Cardiac muscle cell (in vitro differentiated cells and primary cell): ENCODE results near the gene CNOT11. TPM values are rescaled to one million over a fixed set of nuclear protein-coding genes. Genes with fewer than 3 reads are reported as not detected.
A peak's percentile ranks its signal among the peaks of the same experiment; 100 is the strongest.

Source experiments
- DNase-seq, 2 donors: peaks; one replicate each; pipeline versions ENCODE4 v3.0.0 to v3.0.0-alpha.2; 2010 to 2017; ENCODE audit warnings: low read depth in 1 of 2, low spot score in 1 of 2
- H3K27ac ChIP-seq: fragments of 200-600 bp; sonication (generic); 2 replicates; pipeline ENCODE4 v1.5.1; 2016
- H3K27me3 ChIP-seq: fragments of 200-600 bp; sonication (generic); 2 replicates; pipeline ENCODE4 v1.6.0; 2016; ENCODE audit warnings: control low read depth
- H3K36me3 ChIP-seq: fragments of 200-600 bp; sonication (generic); 2 replicates; pipeline ENCODE4 v1.5.1; 2016; ENCODE audit warnings: control low read depth
- H3K4me1 ChIP-seq: fragments of 200-600 bp; sonication (generic); 2 replicates; pipeline ENCODE4 v1.8.1; 2017; ENCODE audit warnings: low read depth, mild to moderate bottlenecking, mixed run types
- H3K4me3 ChIP-seq: fragments of 200-600 bp; sonication (generic); 2 replicates; pipeline ENCODE4 v1.5.1; 2016; ENCODE audit warnings: mild to moderate bottlenecking
- H3K9me3 ChIP-seq: fragments of 200-600 bp; sonication (generic); 2 replicates; pipeline ENCODE4 v1.5.1; 2017; ENCODE audit warnings: low read depth, mild to moderate bottlenecking, control low read depth
- CTCF ChIP-seq: IDR thresholded peaks from 2 replicates; pipeline ENCODE4 v1.5.1; 2012; ENCODE audit warnings: low read depth, mild to moderate bottlenecking, low read length
- polyA plus RNA-seq: library from polyadenylated mRNA; unstranded; fragments of >200 nt; fragmentation: Nextera tagmentation; extraction: Ambion mirVana; gene quantifications from 2 replicates; pipeline ENCODE4 v1.2.1, GENCODE V29; 2016
- total RNA-seq: library from RNA; depleted of rRNA; stranded (reverse); fragments of >200 nt; gene quantifications from 2 replicates; pipeline ENCODE4 v1.2.3, GENCODE V29; 2016

The CNOT11 gene
- total and polyA plus RNA-seq, 2 experiments from 2014 or later, result 51.4 to 78.0 TPM

DNA sequence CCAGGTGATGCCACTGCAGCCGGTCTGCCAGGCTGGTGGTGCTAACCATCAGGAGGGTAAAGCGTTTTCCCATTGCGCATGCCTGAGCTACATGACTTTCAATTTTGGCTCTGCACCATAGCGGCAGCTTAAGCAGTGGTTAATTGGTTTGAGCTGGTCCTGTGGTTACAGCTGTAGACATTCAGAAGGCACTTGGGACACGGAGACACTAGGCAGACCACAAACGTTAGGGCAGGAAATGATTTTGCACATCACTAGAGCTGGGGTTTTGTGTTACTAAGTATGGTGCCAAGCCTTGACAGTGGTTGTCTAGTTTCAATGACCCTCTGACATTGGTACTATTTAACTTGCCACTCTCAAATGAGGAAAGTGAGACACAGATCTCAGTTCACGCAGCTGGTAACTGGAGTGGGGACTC is 28.9 kb upstream of the CNOT11 start:
- no peak overlapping the region for H3K27ac ChIP-seq
- H3K27me3 ChIP-seq, result no peaks in the 10 kb centered on the region
- no peaks in the 10 kb centered on the region for H3K4me1 ChIP-seq
- DNase-seq, result no peak
- no peak for TF ChIP-seq CTCF
- H3K36me3 ChIP-seq, result no peaks in the 10 kb centered on the region
- H3K9me3 ChIP-seq, result no peaks in the 10 kb centered on the region
- H3K4me3 ChIP-seq, result no peak overlapping the region

DNA sequence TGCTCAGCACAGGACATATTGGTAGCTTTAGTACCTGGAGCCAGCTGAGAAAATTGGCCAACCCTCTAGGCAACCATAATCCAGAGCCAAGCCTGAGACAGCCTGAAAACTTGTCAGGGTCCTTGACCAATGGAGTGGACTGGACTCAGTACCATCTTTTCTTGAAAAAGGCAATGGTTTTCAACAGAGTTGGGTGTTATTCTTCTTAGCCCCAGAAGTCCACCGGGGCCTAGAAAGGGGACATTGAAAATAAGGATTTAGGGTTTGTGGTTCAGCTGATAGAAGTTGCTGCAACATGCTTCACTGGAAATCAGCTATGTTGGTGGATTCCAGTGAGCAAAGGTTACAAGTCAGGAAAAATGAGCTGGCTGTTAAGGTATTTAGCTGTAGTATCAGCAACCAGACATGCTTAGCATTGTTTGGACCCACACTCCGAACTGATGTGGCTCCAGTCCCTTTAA is 22.1 kb upstream of the CNOT11 start:
- no peaks in the 10 kb centered on the region for H3K4me1 ChIP-seq
- peak overlapping the region; percentile 47 for H3K27ac ChIP-seq
- peak in 1 of 2 donors; percentile 9 for DNase-seq
- no peak for TF ChIP-seq CTCF
- H3K9me3 ChIP-seq, result no peaks in the 10 kb centered on the region
- H3K27me3 ChIP-seq, result no peaks in the 10 kb centered on the region
- no peak overlapping the region for H3K4me3 ChIP-seq
- H3K36me3 ChIP-seq, result no peaks in the 10 kb centered on the region

DNA sequence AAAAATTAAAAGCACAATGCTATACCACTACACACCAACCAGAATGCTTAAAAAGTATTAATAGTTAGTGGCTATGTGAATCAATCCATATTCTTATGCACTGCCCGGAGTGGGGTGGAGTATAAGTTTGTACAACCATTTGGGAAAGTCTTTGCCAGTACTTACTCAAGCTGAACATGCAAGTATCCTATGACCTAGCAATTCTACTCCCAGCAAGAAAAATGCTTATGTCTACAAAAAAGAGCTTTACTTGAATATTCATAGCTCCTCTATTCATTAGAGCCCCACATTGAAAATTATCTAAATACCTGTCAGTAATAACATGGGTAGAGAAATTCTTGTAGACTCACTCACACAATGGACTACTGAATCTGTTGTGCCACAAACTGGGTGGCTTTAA is 21.4 kb upstream of the CNOT11 start:
- no peak for DNase-seq

DNA sequence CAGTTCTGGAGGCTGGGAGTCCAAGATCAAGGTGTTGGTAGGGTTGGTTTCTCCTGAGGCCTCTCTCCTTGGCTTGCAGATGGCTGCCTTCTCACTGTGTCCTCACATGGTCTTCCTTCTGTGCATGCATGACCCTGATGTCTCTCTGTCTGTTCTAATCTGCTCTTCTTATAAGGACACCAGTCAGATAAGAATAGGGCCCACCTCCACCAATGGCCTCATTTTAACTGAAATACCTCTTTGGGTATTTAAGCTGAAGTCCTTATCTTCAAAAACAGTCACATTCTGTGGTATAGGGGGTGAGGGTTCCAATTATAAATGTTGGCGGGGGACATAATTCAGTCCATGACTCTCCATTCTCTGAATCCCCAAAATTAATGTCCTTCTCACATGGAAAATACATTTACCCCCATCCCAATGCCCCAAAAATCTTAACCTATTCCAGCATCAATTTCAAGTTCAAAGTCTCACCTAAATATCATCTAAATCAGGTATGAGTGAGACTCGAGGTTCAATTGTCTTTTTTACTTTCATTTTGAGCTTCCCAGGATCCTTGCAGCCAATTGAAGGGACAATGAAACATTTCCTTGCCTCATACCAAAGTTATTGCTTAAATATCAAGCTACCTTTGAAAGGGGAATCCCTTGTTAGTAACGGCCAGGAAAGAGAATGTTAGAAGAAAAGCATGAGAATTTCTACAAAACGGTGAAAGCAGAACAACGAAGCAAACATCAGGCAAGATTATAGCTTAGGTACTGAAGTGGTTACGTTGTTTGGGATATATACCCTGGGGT is 20.6 kb upstream of the CNOT11 start:
- Histone ChIP-seq H3K4me1 (no peaks in the 10 kb centered on the region), H3K27ac (no peak overlapping the region), H3K36me3 (no peaks in the 10 kb centered on the region), H3K4me3 (no peak overlapping the region), H3K9me3 (no peaks in the 10 kb centered on the region), H3K27me3 (no peaks in the 10 kb centered on the region)
- no peak for DNase-seq
- TF ChIP-seq CTCF, result no peak

More for the DNA sequence above, 21.4 kb upstream of the CNOT11 start:
- no peak overlapping the region for H3K27ac ChIP-seq
- TF ChIP-seq CTCF, result no peak
- no peaks in the 10 kb centered on the region for H3K9me3 ChIP-seq
- no peaks in the 10 kb centered on the region for H3K36me3 ChIP-seq
- no peaks in the 10 kb centered on the region for H3K27me3 ChIP-seq
- H3K4me1 ChIP-seq, result no peaks in the 10 kb centered on the region
- H3K4me3 ChIP-seq, result no peak overlapping the region

DNA sequence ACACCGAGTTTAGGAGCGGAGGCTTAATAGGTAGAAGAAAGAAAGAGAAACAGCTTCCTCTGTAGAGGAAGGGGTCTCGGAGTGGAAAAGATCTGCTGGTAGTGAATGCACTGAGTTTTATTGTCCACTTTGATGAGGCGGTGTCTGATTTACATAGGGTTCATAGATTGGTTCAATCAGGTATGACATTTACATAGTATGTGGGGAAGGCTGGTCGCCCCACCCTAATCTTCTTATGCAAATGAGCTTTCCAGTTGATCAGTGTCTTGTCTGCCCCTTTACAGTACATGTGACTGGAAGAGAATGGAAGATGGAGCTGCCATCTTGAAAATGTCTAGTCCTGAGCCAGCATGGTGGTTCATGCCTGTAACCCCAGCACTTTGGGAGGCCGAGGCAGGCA is 19.9 kb upstream of the CNOT11 start:
- no peak for DNase-seq
- no peak for TF ChIP-seq CTCF
- no peak overlapping the region for H3K27ac ChIP-seq
- no peak overlapping the region for H3K4me3 ChIP-seq
- peaks cover 5% of the 10 kb centered on the region for H3K4me1 ChIP-seq
- no peaks in the 10 kb centered on the region for H3K27me3 ChIP-seq
- H3K36me3 ChIP-seq, result no peaks in the 10 kb centered on the region
- H3K9me3 ChIP-seq, result no peaks in the 10 kb centered on the region
